Measurements from ENCODE around the gene CAMK4. TPM values are rescaled to one million over a fixed set of nuclear protein-coding genes. Genes with fewer than 3 reads are reported as not detected.

CAMK4 gene
- polyA plus RNA-seq, 1 donor from 2014 or later: 16.6 TPM

DNA sequence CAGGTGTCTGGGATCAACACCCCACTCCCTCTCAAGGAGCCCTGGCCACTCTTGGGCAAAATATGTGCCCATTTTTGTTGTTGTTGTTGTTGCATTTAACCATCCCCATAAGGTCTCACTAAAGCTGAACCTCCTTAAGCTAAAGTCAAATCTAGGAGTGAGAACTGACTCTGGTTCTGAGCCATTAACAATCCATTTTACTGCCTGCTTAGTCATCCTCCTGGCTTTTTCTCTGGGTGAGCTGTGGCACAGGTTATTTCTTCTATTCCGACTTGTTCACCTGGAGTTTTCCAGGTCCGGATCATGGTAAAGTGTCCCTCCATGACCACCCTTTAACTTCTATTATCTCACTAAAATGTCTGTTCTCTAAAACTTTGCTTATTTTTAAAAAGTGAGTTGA, 85.2 kb downstream of the CAMK4 start:
- Histone ChIP-seq H3K4me3 (ENCODE audit: low read length) (no peak overlapping the region), H3K9me3 (ENCODE audit: low read length) (no peaks in the 10 kb centered on the region), H3K9me2 (ENCODE audit: insufficient read depth, low read length) (no peaks in the 10 kb centered on the region), H3K4me2 (ENCODE audit: low read length) (no peak overlapping the region), H4K20me1 (ENCODE audit: insufficient read depth) (no peaks in the 10 kb centered on the region), H3F3A (ENCODE audit: insufficient read depth, low read length, poor library complexity, severe bottlenecking) (no peaks in the 10 kb centered on the region), H3K79me2 (replicated peaks; ENCODE audit: insufficient read depth, low read length) (no peaks in the 10 kb centered on the region), H3K27ac (ENCODE audit: low read length) (no peak overlapping the region), H3K27me3 (ENCODE audit: insufficient read depth, low read depth, low read length) (no peaks in the 10 kb centered on the region), H2AFZ (ENCODE audit: low read depth, low read length) (no peak overlapping the region), H3K9ac (ENCODE audit: low read length) (no peak overlapping the region), H3K36me3 (ENCODE audit: insufficient read depth, low read length) (no peaks in the 10 kb centered on the region)
- TF ChIP-seq TAF1 (IDR thresholded peaks at IDR 0.05; ENCODE audit: low read depth): no peak
- TF ChIP-seq EP300 (conservative IDR thresholded peaks at IDR 0.05; ENCODE audit: poor library complexity, severe bottlenecking): no peak
- no peak for TF ChIP-seq EZH2 (IDR thresholded peaks at IDR 0.05; ENCODE audit: borderline replicate concordance, insufficient read depth, low read length, poor library complexity, severe bottlenecking)
- TF ChIP-seq, protein P1, sequence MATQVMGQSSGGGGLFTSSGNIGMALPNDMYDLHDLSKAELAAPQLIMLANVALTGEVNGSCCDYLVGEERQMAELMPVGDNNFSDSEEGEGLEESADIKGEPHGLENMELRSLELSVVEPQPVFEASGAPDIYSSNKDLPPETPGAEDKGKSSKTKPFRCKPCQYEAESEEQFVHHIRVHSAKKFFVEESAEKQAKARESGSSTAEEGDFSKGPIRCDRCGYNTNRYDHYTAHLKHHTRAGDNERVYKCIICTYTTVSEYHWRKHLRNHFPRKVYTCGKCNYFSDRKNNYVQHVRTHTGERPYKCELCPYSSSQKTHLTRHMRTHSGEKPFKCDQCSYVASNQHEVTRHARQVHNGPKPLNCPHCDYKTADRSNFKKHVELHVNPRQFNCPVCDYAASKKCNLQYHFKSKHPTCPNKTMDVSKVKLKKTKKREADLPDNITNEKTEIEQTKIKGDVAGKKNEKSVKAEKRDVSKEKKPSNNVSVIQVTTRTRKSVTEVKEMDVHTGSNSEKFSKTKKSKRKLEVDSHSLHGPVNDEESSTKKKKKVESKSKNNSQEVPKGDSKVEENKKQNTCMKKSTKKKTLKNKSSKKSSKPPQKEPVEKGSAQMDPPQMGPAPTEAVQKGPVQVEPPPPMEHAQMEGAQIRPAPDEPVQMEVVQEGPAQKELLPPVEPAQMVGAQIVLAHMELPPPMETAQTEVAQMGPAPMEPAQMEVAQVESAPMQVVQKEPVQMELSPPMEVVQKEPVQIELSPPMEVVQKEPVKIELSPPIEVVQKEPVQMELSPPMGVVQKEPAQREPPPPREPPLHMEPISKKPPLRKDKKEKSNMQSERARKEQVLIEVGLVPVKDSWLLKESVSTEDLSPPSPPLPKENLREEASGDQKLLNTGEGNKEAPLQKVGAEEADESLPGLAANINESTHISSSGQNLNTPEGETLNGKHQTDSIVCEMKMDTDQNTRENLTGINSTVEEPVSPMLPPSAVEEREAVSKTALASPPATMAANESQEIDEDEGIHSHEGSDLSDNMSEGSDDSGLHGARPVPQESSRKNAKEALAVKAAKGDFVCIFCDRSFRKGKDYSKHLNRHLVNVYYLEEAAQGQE (IDR thresholded peaks at IDR 0.05; ENCODE audit: borderline replicate concordance): no peak
- no peak for TF ChIP-seq SMC3 (conservative IDR thresholded peaks at IDR 0.05; ENCODE audit: poor library complexity)
- TF ChIP-seq, protein P2, sequence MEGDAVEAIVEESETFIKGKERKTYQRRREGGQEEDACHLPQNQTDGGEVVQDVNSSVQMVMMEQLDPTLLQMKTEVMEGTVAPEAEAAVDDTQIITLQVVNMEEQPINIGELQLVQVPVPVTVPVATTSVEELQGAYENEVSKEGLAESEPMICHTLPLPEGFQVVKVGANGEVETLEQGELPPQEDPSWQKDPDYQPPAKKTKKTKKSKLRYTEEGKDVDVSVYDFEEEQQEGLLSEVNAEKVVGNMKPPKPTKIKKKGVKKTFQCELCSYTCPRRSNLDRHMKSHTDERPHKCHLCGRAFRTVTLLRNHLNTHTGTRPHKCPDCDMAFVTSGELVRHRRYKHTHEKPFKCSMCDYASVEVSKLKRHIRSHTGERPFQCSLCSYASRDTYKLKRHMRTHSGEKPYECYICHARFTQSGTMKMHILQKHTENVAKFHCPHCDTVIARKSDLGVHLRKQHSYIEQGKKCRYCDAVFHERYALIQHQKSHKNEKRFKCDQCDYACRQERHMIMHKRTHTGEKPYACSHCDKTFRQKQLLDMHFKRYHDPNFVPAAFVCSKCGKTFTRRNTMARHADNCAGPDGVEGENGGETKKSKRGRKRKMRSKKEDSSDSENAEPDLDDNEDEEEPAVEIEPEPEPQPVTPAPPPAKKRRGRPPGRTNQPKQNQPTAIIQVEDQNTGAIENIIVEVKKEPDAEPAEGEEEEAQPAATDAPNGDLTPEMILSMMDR (IDR thresholded peaks at IDR 0.05; ENCODE audit: poor library complexity, severe bottlenecking): no peak
- no peak for TF ChIP-seq POLR2AphosphoS5 (IDR thresholded peaks at IDR 0.05)
- TF ChIP-seq RAD21 (conservative IDR thresholded peaks at IDR 0.05): no peak
- no peak for TF ChIP-seq MXI1 (conservative IDR thresholded peaks at IDR 0.05; ENCODE audit: poor library complexity, severe bottlenecking)

- H3K4me3 ChIP-seq (ENCODE audit: low read length): no peak overlapping the region
- H3K27me3 ChIP-seq (ENCODE audit: insufficient read depth, low read depth, low read length): no peaks in the 10 kb centered on the region
- H3K9me3 ChIP-seq (ENCODE audit: low read length): no peaks in the 10 kb centered on the region
- TF ChIP-seq POLR2AphosphoS5 (IDR thresholded peaks at IDR 0.05) (no peak), MXI1 (conservative IDR thresholded peaks at IDR 0.05; ENCODE audit: poor library complexity, severe bottlenecking) (no peak), SMC3 (conservative IDR thresholded peaks at IDR 0.05; ENCODE audit: poor library complexity) (no peak)
- no peaks in the 10 kb centered on the region for H3F3A ChIP-seq (ENCODE audit: insufficient read depth, low read length, poor library complexity, severe bottlenecking)
- no peak overlapping the region for H3K27ac ChIP-seq (ENCODE audit: low read length)
- no peak overlapping the region for H3K9ac ChIP-seq (ENCODE audit: low read length)
- no peak overlapping the region for H2AFZ ChIP-seq (ENCODE audit: low read depth, low read length)
- H4K20me1 ChIP-seq (ENCODE audit: insufficient read depth): no peaks in the 10 kb centered on the region
- no peak overlapping the region for H3K4me2 ChIP-seq (ENCODE audit: low read length)
- H3K79me2 ChIP-seq (replicated peaks; ENCODE audit: insufficient read depth, low read length): no peaks in the 10 kb centered on the region
- H3K9me2 ChIP-seq (ENCODE audit: insufficient read depth, low read length): no peaks in the 10 kb centered on the region
- no peaks in the 10 kb centered on the region for H3K36me3 ChIP-seq (ENCODE audit: insufficient read depth, low read length)
These were observed 86.8 kb downstream of the CAMK4 start for GRCh38 chr5:111310711-111311620.

All from neural cell (in vitro differentiated cells).